ENCODE measurements around the gene C6orf52. TPM values are rescaled to one million over a fixed set of nuclear protein-coding genes. Genes with fewer than 3 reads are reported as not detected.

The C6orf52 gene
- total RNA-seq, 1 experiment from 2014 or later, result 3.9 TPM

DNA sequence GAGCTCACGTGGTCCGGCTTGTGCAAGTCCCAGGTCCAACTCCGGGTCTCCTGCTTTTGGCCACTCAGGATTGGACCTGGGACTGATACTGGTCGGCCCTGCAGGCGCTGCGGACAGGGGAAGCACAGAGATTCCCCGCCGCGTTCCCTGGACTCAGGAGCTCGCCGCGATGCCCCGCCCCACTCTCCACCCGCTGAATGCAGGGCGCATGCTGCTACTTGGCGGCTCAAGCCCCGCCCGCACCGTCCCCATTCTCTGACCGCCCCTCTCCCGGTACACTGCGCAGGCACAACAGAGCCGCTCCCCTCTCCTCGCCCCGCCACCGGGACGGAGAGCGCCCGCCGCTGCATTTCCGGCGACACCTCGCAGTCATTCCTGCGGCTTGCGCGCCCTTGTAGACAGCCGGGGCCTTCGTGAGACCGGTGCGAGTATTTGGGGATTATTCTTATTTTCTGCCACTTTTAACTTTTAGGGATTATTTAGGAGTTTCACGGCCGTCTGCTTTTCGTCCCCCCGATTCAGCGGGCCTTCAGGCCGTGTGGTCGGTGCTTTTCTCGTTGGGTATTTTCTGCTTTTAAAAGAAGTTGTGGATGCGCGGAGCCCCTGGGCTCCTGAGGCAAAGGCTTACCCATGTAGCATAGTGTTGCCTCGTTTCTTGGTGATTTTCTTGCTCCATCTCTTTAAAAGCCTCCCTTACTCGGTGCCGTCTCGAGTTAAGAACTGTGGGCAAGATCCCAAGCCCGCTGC is 28.6 kb upstream of the C6orf52 start, which contains the start of gene TMEM14C (continued):
- TF ChIP-seq, protein P1, sequence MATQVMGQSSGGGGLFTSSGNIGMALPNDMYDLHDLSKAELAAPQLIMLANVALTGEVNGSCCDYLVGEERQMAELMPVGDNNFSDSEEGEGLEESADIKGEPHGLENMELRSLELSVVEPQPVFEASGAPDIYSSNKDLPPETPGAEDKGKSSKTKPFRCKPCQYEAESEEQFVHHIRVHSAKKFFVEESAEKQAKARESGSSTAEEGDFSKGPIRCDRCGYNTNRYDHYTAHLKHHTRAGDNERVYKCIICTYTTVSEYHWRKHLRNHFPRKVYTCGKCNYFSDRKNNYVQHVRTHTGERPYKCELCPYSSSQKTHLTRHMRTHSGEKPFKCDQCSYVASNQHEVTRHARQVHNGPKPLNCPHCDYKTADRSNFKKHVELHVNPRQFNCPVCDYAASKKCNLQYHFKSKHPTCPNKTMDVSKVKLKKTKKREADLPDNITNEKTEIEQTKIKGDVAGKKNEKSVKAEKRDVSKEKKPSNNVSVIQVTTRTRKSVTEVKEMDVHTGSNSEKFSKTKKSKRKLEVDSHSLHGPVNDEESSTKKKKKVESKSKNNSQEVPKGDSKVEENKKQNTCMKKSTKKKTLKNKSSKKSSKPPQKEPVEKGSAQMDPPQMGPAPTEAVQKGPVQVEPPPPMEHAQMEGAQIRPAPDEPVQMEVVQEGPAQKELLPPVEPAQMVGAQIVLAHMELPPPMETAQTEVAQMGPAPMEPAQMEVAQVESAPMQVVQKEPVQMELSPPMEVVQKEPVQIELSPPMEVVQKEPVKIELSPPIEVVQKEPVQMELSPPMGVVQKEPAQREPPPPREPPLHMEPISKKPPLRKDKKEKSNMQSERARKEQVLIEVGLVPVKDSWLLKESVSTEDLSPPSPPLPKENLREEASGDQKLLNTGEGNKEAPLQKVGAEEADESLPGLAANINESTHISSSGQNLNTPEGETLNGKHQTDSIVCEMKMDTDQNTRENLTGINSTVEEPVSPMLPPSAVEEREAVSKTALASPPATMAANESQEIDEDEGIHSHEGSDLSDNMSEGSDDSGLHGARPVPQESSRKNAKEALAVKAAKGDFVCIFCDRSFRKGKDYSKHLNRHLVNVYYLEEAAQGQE (IDR thresholded peaks at IDR 0.05; ENCODE audit: low read depth), result no peak
- TF ChIP-seq POLR2AphosphoS5 (IDR thresholded peaks at IDR 0.05; ENCODE audit: low read depth, low read length) (peak; percentile 89), SRF (IDR thresholded peaks at IDR 0.05; ENCODE audit: low read depth) (no peak), RAD21 (IDR thresholded peaks at IDR 0.05; ENCODE audit: low read depth) (no peak)
- TF ChIP-seq, protein P2, sequence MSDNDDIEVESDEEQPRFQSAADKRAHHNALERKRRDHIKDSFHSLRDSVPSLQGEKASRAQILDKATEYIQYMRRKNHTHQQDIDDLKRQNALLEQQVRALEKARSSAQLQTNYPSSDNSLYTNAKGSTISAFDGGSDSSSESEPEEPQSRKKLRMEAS (IDR thresholded peaks at IDR 0.05), result peak; percentile 81

DNA sequence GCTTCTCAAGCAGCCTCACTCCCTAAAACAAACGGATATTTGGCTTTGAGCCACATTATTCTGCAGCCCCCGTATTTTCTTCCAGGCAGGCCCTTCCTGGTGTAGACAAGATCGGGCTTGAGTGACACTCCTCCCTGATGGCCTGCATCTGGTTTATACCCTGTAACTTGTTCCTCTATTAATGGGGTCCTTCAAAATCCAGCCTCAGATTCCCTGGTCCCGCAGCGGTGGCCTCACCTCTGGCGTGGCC is 28.1 kb upstream of the C6orf52 start:
- CTCF ChIA-PET, result interaction anchor here (1.0 kb wide), 2 partner anchors 24 to 244 kb away, joined by 3 read pairs; no protein-coding TSS in a partner anchor

More for the DNA sequence above, 28.1 kb upstream of the C6orf52 start:
- H3K36me3 ChIP-seq (ENCODE audit: control insufficient read depth in 1 of 2, insufficient read depth in 2 of 2, low read length in 2 of 2), result peaks cover 0 to 3% of the 10 kb centered on the region in 2 experiments; a peak in 2 of 4 replicates
- H2AFZ ChIP-seq (ENCODE audit: low read depth, low read length, poor library complexity, severe bottlenecking), result peak overlapping the region; percentile 88
- peaks cover 12% of the 10 kb centered on the region for H3K79me2 ChIP-seq (ENCODE audit: insufficient read depth, low read length)
- POLR2A ChIA-PET, result interaction anchor here (0.5 to 1.6 kb wide), 5 partner anchors 11 to 27 kb away, joined by 3 to 11 read pairs (median 3); partner anchors contain the start of genes C6orf52, PAK1IP1 and TMEM14B
- peak overlapping the region; percentile 80 for H3K4me2 ChIP-seq (ENCODE audit: low read length)
- no peaks in the 10 kb centered on the region for H3K27me3 ChIP-seq (ENCODE audit: insufficient read depth, low read length)
- H3K9ac ChIP-seq (ENCODE audit: low read length), result peak overlapping the region; percentile 85
- H3K27ac ChIP-seq (ENCODE audit: low read depth, low read length), result peak overlapping the region; percentile 71
- H3K4me1 ChIP-seq (ENCODE audit: control insufficient read depth in 1 of 2, insufficient read depth in 2 of 2, low read length in 2 of 2), result peaks cover 12 to 21% of the 10 kb centered on the region in 2 experiments; a peak in 3 of 4 replicates
- H3K9me3 ChIP-seq (ENCODE audit: control insufficient read depth in 1 of 2, insufficient read depth in 1 of 2, low read depth in 1 of 2, low read length in 2 of 2), result peaks cover 0 to 10% of the 10 kb centered on the region in 2 experiments; a peak in 1 of 4 replicates
- H3K4me3 ChIP-seq (replicated peaks in 1 of 2; ENCODE audit: low read depth in 1 of 2, low read length in 2 of 2), result peak overlapping the region; percentile 78 to 85
- H3K9me2 ChIP-seq (ENCODE audit: insufficient read depth), result no peaks in the 10 kb centered on the region
- RAD21 ChIA-PET (ENCODE audit: low non-redundant PET in 1 of 2, low total read pairs in 2 of 2, uncharacterized antibody in 2 of 2, unreplicated experiment in 2 of 2), result interaction anchor here in 1 of 2 experiments (1.0 kb wide), 1 partner anchor 38 kb away, joined by 3 read pairs; no protein-coding TSS in a partner anchor
- TF ChIP-seq SP1 (IDR thresholded peaks at IDR 0.05; ENCODE audit: low read depth), result no peak
- TF ChIP-seq, protein P2 (IDR thresholded peaks at IDR 0.05), result 0 out of 2 replicates have a peak, but pooled peaks have one; percentile 95
- BruUV-seq (replicated peaks), result no TSS peak
- no peaks in the 10 kb centered on the region for H4K20me1 ChIP-seq (ENCODE audit: insufficient read depth)
- intact Hi-C loops (cut with micrococcal nuclease), result loop anchor here (1.0 kb wide), 2 partner anchors 25 to 28 kb away; partner anchors contain the start of genes C6orf52, PAK1IP1 and TMEM14B
- DNase-seq (ENCODE audit: low read depth, low spot score) (no peak), ATAC-seq (no peak)

Data from HCT116 (cell line).